Tibial nerve (tissue), 3 donors: ENCODE data around the gene ASPG.

Experiments
- CTCF ChIP-seq, 5 experiments: fragments of 200-600 bp in 3 of 5; fragments of 450-650 bp in 2 of 5; sonication (generic) in 3 of 5; IDR thresholded peaks; one replicate each; pipeline ENCODE4 v1.5.1; 2016 to 2019; ENCODE audit warnings: antibody characterized with exemption in 5 of 5, mild to moderate bottlenecking in 3 of 5, moderate library complexity in 2 of 5
- POLR2A ChIP-seq, 2 donors: fragments of 450-650 bp; IDR thresholded peaks; one replicate each; pipeline ENCODE4 v1.6.1; 2017; ENCODE audit warnings: antibody characterized with exemption in 2 of 2, mild to moderate bottlenecking in 2 of 2, moderate library complexity in 2 of 2

- no peak for TF ChIP-seq CTCF (IDR thresholded peaks at IDR 0.05)
- TF ChIP-seq POLR2A (IDR thresholded peaks at IDR 0.05): no peak
These were observed 39.5 kb downstream of the ASPG start for GRCh38 chr14:104125011-104125410.
